Brain microvascular endothelial cell (primary cell): ENCODE measurements around the gene TET2.

Experiments
- DNase-seq: peaks from one replicate; pipeline ENCODE4 v3.0.0-alpha.2; 2020
- H3K27ac ChIP-seq: fragments of 250-450 bp; sonication (Bioruptor Pico); 2 replicates; pipeline ENCODE4 v1.5.1; 2020; ENCODE audit warnings: mild to moderate bottlenecking, moderate library complexity
- H3K27me3 ChIP-seq: fragments of 250-450 bp; sonication (Bioruptor Pico); replicated peaks from 2 replicates; pipeline ENCODE4 v1.5.1; 2020; ENCODE audit warnings: mild to moderate bottlenecking
- H3K36me3 ChIP-seq: fragments of 250-450 bp; sonication (Bioruptor Pico); replicated peaks from 2 replicates; pipeline ENCODE4 v1.5.1; 2020; ENCODE audit warnings: mild to moderate bottlenecking
- H3K4me3 ChIP-seq: 2 replicates; pipeline ENCODE4 v1.5.1; 2011; ENCODE audit warnings: low read depth, mild to moderate bottlenecking, control low read depth, low read length, moderate library complexity
- CTCF ChIP-seq: IDR thresholded peaks from 2 replicates; pipeline ENCODE4 v1.5.1; 2011; ENCODE audit warnings: low read depth, mild to moderate bottlenecking, moderate library complexity, low read length, control low read depth, inconsistent platforms; ENCODE audit errors: missing control alignments
- in situ Hi-C: cut with HindIII; loops from 2 replicates; pipeline ENCODE4 v1.10.0; 2017; ENCODE audit warnings: low sequenced_read_pairs, low pct_ligation_motif_present

The TET2 gene

GRCh38 chr4:105133976-105134375 is 12.7 kb upstream of the TET2 start:
- Histone ChIP-seq H3K36me3 (no peaks in the 10 kb centered on the region), H3K4me3 (no peak overlapping the region), H3K27me3 (no peaks in the 10 kb centered on the region), H3K27ac (no peak overlapping the region)
- in situ Hi-C loops: no loop called here
- TF ChIP-seq CTCF: no peak
- DNase-seq: no peak

GRCh38 chr4:105135785-105136184 is 10.9 kb upstream of the TET2 start:
- Histone ChIP-seq H3K27ac (no peak overlapping the region), H3K4me3 (no peak overlapping the region), H3K27me3 (no peaks in the 10 kb centered on the region), H3K36me3 (no peaks in the 10 kb centered on the region)
- no peak for TF ChIP-seq CTCF
- DNase-seq: no peak
- in situ Hi-C loops: no loop called here

GRCh38 chr4:105137121-105137875 is 9.4 kb upstream of the TET2 start:
- H3K4me3 ChIP-seq: no peak overlapping the region
- no peak for TF ChIP-seq CTCF
- no peak for DNase-seq
- no peaks in the 10 kb centered on the region for H3K27me3 ChIP-seq
- in situ Hi-C loops: no loop called here
- no peak overlapping the region for H3K27ac ChIP-seq
- H3K36me3 ChIP-seq: no peaks in the 10 kb centered on the region

- no peak for TF ChIP-seq CTCF
- in situ Hi-C loops: no loop called here
- Histone ChIP-seq H3K36me3 (no peaks in the 10 kb centered on the region), H3K27me3 (no peaks in the 10 kb centered on the region), H3K27ac (no peak overlapping the region), H3K4me3 (no peak overlapping the region)
- DNase-seq: no peak
Measured at GRCh38 chr4:105139646-105140045, 7.0 kb upstream of the TET2 start.

GRCh38 chr4:105140684-105141490 is 5.8 kb upstream of the TET2 start:
- no peak for DNase-seq
- no peaks in the 10 kb centered on the region for H3K36me3 ChIP-seq
- no peak overlapping the region for H3K4me3 ChIP-seq
- in situ Hi-C loops: no loop called here
- peak; percentile 73 for TF ChIP-seq CTCF
- H3K27ac ChIP-seq: no peak overlapping the region
- no peaks in the 10 kb centered on the region for H3K27me3 ChIP-seq
